OCI-LY7 (cell line): ENCODE measurements around the gene DPPA5. TPM values are rescaled to one million over a fixed set of nuclear protein-coding genes. Genes with fewer than 3 reads are reported as not detected.

ENCODE experiments used
- BruUV-seq: library from RNA; stranded (reverse); fragments of 400-500 nt; replicated peaks from 2 replicates; lab custom pipeline; 2021; lab: Mats Ljungman, UMichigan
- CTCF ChIA-PET: fragments of 300-600 bp; sonication (Branson Sonifier 250); formaldehyde crosslinking; loops from one replicate; lab custom pipeline; 2022; ENCODE audit warnings: antibody characterized with exemption; ENCODE audit not compliant: unreplicated experiment; lab: Charles Lee
- POLR2A ChIA-PET: fragments of 300-600 bp; sonication (Branson Sonifier 250); formaldehyde crosslinking; loops from one replicate; lab custom pipeline; 2022; ENCODE audit warnings: antibody characterized with exemption; lab: Charles Lee
- DNase-seq: peaks from one replicate; pipeline ENCODE4 v3.0.0-alpha.2; 2015; ENCODE audit warnings: low spot score
- H2AFZ ChIP-seq: fragments of 200-600 bp; sonication (generic), shearing (Covaris generic); 2 replicates; pipeline ENCODE4 v1.6.1; 2014; ENCODE audit warnings: mild to moderate bottlenecking, antibody characterized with exemption, low read length, moderate library complexity
- H3K27ac ChIP-seq: fragments of 200-600 bp; sonication (generic); 2 replicates; pipeline ENCODE4 v1.5.1; 2014; ENCODE audit warnings: mixed run types, low read depth, mild to moderate bottlenecking, moderate library complexity, low read length, inconsistent platforms; ENCODE audit not compliant: poor library complexity, severe bottlenecking
- H3K36me3 ChIP-seq: fragments of 200-600 bp; sonication (generic); 2 replicates; pipeline ENCODE4 v1.6.1; 2014; ENCODE audit warnings: mild to moderate bottlenecking, antibody characterized with exemption, low read length, moderate library complexity, mixed read lengths; ENCODE audit not compliant: insufficient read depth
- H3K4me1 ChIP-seq: fragments of 200-600 bp; sonication (generic); 2 replicates; pipeline ENCODE4 v1.5.1; 2014; ENCODE audit warnings: mild to moderate bottlenecking, low read length; ENCODE audit not compliant: insufficient read depth, poor library complexity, severe bottlenecking
- H3K4me2 ChIP-seq: fragments of 200-600 bp; sonication (generic); 2 replicates; pipeline ENCODE4 v1.6.1; 2014; ENCODE audit warnings: mild to moderate bottlenecking, low read length
- H3K4me3 ChIP-seq: fragments of 200-600 bp; sonication (generic); 2 replicates; pipeline ENCODE4 v1.5.1; 2014; ENCODE audit warnings: mild to moderate bottlenecking, low read depth, low read length; ENCODE audit not compliant: poor library complexity, severe bottlenecking
- H3K79me2 ChIP-seq: fragments of 200-600 bp; sonication (generic); 2 replicates; pipeline ENCODE4 v1.6.1; 2016; ENCODE audit warnings: low read depth, mild to moderate bottlenecking, low read length, moderate library complexity, mixed read lengths; ENCODE audit not compliant: insufficient read depth
- H3K9me2 ChIP-seq: fragments of 200-600 bp; sonication (generic); 2 replicates; pipeline ENCODE4 v1.6.1; 2016; ENCODE audit warnings: mild to moderate bottlenecking, low read length, mixed read lengths; ENCODE audit not compliant: insufficient read depth
- H3K9me3 ChIP-seq: fragments of 200-600 bp; sonication (generic); 2 replicates; pipeline ENCODE4 v1.6.1; 2014; ENCODE audit warnings: mild to moderate bottlenecking, mixed run types, low read length, mixed read lengths
- H4K20me1 ChIP-seq: fragments of 200-600 bp; sonication (generic); 2 replicates; pipeline ENCODE4 v1.6.1; 2014; ENCODE audit warnings: mild to moderate bottlenecking, antibody characterized with exemption, low read length, moderate library complexity, mixed read lengths; ENCODE audit not compliant: insufficient read depth
- EZH2phosphoT487 ChIP-seq: fragments of 200-600 bp; sonication (generic); IDR thresholded peaks from 2 replicates; pipeline ENCODE4 v1.6.1; 2018; ENCODE audit warnings: low read depth, borderline replicate concordance, mild to moderate bottlenecking, mixed run types, antibody characterized with exemption, low read length, moderate library complexity, mixed read lengths
- intact Hi-C: fragments of 100-400 bp; cut with micrococcal nuclease; formaldehyde crosslinking; loops from one replicate; pipeline ENCODE4 v1.10.0; 2022; ENCODE audit not compliant: unreplicated experiment
- total RNA-seq, 2 experiments: library from RNA; depleted of rRNA in 1 of 2; stranded (reverse); fragments of >200 nt in 1 of 2; shearing (Covaris generic) in 1 of 2; gene quantifications; 2 replicates each; pipeline ENCODE4 v1.2.3, GENCODE V29; 2014 to 2022
- TF ChIP-seq, protein P1 (sequence below): fragments of 200-600 bp; sonication (generic); conservative IDR thresholded peaks from 2 replicates; pipeline ENCODE4 v1.5.1; 2014; ENCODE audit warnings: mild to moderate bottlenecking, antibody characterized with exemption, low read length, moderate library complexity, mixed read lengths

Gene DPPA5
- total RNA-seq, 2 experiments from 2014 or later = not detected

DNA sequence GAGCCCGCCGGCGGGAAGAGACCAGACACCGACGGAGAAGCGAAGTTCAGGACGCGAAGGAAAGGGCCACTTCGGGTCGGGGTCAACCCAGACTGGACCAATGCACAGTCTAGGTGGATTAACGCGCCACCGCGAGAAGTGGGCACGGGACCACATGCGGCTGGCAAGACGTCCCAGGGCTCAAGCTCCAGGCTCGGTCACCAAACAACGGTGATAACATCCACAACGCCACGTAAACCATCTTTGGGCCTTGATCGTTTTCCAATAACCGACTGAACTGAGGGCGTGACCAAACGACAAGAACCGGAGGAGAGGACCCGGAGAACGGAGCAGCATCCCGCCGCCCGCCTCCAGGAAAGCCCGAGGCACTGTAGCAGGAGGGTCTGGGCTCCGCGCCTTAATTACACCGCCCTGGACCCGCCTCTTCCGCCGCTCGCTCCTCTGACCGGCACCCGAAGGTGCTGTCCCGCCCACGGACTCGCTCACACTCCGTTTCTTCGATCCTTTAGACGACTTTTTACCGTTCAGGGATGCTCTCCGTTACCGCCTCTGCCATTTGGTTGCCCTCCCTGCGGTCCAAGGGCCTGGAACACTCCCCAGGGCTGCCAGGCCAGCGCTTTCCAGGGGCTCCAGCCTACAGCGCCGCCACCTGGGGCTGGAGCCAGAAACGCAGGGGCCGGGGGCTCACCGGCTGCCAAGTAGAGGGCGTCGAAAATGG is 44.1 kb downstream of the DPPA5 start:
- H3K4me1 ChIP-seq = peaks cover 24% of the 10 kb centered on the region
- peak; percentile 81 for DNase-seq
- peak overlapping the region; percentile 65 for H3K27ac ChIP-seq
- H3K4me2 ChIP-seq = peak overlapping the region; percentile 79
- ChIA-PET CTCF (no interaction called here), POLR2A (interaction anchor here (0.6 to 2.2 kb wide), 6 partner anchors 22 to 689 kb away, joined by 3 to 10 read pairs (median 4); partner anchors contain the start of genes MTO1 and SLC17A5)
- peaks cover 48% of the 10 kb centered on the region for H3K79me2 ChIP-seq
- H3K9me2 ChIP-seq = no peaks in the 10 kb centered on the region
- no TSS peak for BruUV-seq
- intact Hi-C loops = loop anchor here (1.0 to 5.0 kb wide), 4 partner anchors 47 to 687 kb away; partner anchors contain the start of genes EEF1A1, KCNQ5, KHDC1 and MTO1
- H3K36me3 ChIP-seq = peaks cover 9% of the 10 kb centered on the region
- H3K4me3 ChIP-seq = peak overlapping the region; percentile 75
- H4K20me1 ChIP-seq = no peaks in the 10 kb centered on the region
- no peak for TF ChIP-seq EZH2phosphoT487
- TF ChIP-seq, protein P1, sequence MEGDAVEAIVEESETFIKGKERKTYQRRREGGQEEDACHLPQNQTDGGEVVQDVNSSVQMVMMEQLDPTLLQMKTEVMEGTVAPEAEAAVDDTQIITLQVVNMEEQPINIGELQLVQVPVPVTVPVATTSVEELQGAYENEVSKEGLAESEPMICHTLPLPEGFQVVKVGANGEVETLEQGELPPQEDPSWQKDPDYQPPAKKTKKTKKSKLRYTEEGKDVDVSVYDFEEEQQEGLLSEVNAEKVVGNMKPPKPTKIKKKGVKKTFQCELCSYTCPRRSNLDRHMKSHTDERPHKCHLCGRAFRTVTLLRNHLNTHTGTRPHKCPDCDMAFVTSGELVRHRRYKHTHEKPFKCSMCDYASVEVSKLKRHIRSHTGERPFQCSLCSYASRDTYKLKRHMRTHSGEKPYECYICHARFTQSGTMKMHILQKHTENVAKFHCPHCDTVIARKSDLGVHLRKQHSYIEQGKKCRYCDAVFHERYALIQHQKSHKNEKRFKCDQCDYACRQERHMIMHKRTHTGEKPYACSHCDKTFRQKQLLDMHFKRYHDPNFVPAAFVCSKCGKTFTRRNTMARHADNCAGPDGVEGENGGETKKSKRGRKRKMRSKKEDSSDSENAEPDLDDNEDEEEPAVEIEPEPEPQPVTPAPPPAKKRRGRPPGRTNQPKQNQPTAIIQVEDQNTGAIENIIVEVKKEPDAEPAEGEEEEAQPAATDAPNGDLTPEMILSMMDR = peak; percentile 89
- H3K9me3 ChIP-seq = no peaks in the 10 kb centered on the region
- H2AFZ ChIP-seq = peak overlapping the region; percentile 72

DNA sequence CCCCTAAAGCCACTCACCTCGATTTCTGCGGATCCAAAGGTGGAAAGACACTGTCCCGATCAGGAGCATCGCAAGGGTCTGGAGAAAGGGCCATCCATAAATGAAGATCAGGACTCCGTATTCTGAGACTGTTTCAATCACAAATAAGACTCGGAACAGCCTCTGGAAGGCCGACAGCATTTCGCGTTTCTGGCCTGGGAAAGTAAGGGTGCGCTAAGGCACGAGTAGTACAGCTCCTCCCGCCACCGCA is 44.6 kb downstream of the DPPA5 start:
- no peak for DNase-seq
- H4K20me1 ChIP-seq = no peaks in the 10 kb centered on the region
- ChIA-PET CTCF (no interaction called here), POLR2A (interaction anchor here (0.6 to 2.2 kb wide), 7 partner anchors 21 to 689 kb away, joined by 3 to 10 read pairs (median 3); partner anchors contain the start of genes MTO1 and SLC17A5)
- no peaks in the 10 kb centered on the region for H3K9me3 ChIP-seq
- no peaks in the 10 kb centered on the region for H3K9me2 ChIP-seq
- H3K4me2 ChIP-seq = peak overlapping the region; percentile 79
- H3K27ac ChIP-seq = peak overlapping the region; percentile 65
- intact Hi-C loops = loop anchor here (5.0 kb wide), 2 partner anchors 153 to 213 kb away; partner anchors contain the start of genes EEF1A1 and MTO1
- TF ChIP-seq EZH2phosphoT487 = no peak
- TF ChIP-seq, protein P1 = no peak
- peaks cover 29% of the 10 kb centered on the region for H3K4me1 ChIP-seq
- peaks cover 53% of the 10 kb centered on the region for H3K79me2 ChIP-seq
- H3K36me3 ChIP-seq = peaks cover 14% of the 10 kb centered on the region
- BruUV-seq = TSS peak; percentile 86
- H3K4me3 ChIP-seq = peak overlapping the region; percentile 75
- H2AFZ ChIP-seq = peak overlapping the region; percentile 72; the same call in 1 of the 2 replicates
